Suprapubic skin (tissue), 4 donors: ENCODE results near the gene CHSY1. TPM values are rescaled to one million over a fixed set of nuclear protein-coding genes. Genes with fewer than 3 reads are reported as not detected.

Source experiments
- DNase-seq, 2 donors: peaks; one replicate each; pipeline ENCODE4 v3.0.0-alpha.2; 2019; ENCODE audit warnings: low spot score in 2 of 2
- H3K27ac ChIP-seq: fragments of 200-600 bp; sonication (generic); one replicate; pipeline ENCODE4 v1.5.1; 2019
- H3K27me3 ChIP-seq: fragments of 200-600 bp; sonication (generic); one replicate; pipeline ENCODE4 v1.5.1; 2019
- H3K36me3 ChIP-seq: fragments of 200-600 bp; sonication (generic); one replicate; pipeline ENCODE4 v1.5.1; 2019
- H3K4me1 ChIP-seq: fragments of 200-600 bp; sonication (generic); one replicate; pipeline ENCODE4 v1.5.1; 2019
- H3K4me3 ChIP-seq: fragments of 200-600 bp; sonication (generic); one replicate; pipeline ENCODE4 v1.5.1; 2019; ENCODE audit warnings: mild to moderate bottlenecking
- H3K9me3 ChIP-seq: fragments of 200-600 bp; sonication (generic); one replicate; pipeline ENCODE4 v1.5.1; 2019
- EP300 ChIP-seq: sonication (generic); formaldehyde crosslinking; IDR thresholded peaks from one replicate; pipeline ENCODE4 v1.6.1; 2017; ENCODE audit warnings: antibody characterized with exemption
- POLR2A ChIP-seq, 2 donors: fragments of 450-650 bp; IDR thresholded peaks; one replicate each; pipeline ENCODE4 v1.6.1; 2017; ENCODE audit warnings: antibody characterized with exemption in 2 of 2, mild to moderate bottlenecking in 2 of 2, moderate library complexity in 2 of 2
- POLR2AphosphoS5 ChIP-seq, 3 donors: sonication (generic); formaldehyde crosslinking; IDR thresholded peaks; one replicate each; pipeline ENCODE4 v1.6.1; 2017; ENCODE audit warnings: antibody characterized with exemption in 3 of 3
- WGBS: methylation state at CpG from one replicate; pipeline ENCODE4 v1.1.5; 2018; 5-methylcytosine and 5-hydroxymethylcytosine counted together
- total RNA-seq, 4 donors: library from RNA; depleted of rRNA; stranded (reverse); fragments of >200 nt; gene quantifications; one replicate each; pipeline ENCODE4 v1.1.0, GENCODE V29; 2016
- TF ChIP-seq, protein P1 (sequence below), 2 donors: fragments of 200-600 bp in 1 of 2; fragments of 450-650 bp in 1 of 2; sonication (generic) in 1 of 2; IDR thresholded peaks; one replicate each; pipeline ENCODE4 v1.5.1; 2016 to 2019; ENCODE audit warnings: antibody characterized with exemption in 2 of 2, mild to moderate bottlenecking in 1 of 2, moderate library complexity in 1 of 2

The CHSY1 gene
- total RNA-seq, 4 donors from 2014 or later = 29.7 to 39.6 (median 30.5) TPM

DNA sequence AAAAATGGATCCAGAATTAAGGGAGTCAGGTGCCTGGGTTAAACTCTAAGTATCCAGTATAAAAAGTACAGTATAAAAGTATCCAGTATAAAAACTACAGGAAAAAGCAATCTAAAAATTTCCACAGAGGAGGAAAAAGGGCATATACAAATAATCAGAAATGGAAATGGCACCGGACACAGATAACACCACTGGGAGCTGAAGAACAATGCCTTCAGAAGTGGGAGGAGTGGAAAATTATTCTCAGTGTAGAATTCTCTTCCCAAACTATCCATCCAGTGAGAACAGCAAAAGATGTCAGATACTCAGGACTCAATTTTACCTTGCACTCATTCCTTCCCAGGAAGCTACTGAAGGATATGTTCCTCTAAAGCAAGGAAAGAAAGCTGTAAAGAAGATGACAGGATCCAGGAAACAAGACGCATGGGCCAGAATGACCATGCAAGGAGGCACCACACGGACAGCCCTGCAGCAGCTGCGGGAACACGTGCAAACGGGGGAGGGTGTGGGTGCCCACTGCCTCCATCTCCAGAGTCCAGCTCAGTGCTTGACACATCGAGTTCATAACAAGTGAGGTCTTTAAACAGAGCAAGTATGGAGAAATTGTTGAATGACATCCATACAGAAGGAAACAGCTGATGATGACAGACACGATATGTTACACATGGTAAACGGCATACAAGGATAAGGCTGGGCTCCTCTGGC is 68.5 kb downstream of the CHSY1 start:
- WGBS = 67% methylated on average over 9 of the region's 9 CpGs
- no peak overlapping the region for H3K27ac ChIP-seq
- TF ChIP-seq POLR2A (IDR thresholded peaks at IDR 0.05) (no peak), EP300 (no peak), POLR2AphosphoS5 (IDR thresholded peaks at IDR 0.05) (no peak)
- TF ChIP-seq, protein P1, sequence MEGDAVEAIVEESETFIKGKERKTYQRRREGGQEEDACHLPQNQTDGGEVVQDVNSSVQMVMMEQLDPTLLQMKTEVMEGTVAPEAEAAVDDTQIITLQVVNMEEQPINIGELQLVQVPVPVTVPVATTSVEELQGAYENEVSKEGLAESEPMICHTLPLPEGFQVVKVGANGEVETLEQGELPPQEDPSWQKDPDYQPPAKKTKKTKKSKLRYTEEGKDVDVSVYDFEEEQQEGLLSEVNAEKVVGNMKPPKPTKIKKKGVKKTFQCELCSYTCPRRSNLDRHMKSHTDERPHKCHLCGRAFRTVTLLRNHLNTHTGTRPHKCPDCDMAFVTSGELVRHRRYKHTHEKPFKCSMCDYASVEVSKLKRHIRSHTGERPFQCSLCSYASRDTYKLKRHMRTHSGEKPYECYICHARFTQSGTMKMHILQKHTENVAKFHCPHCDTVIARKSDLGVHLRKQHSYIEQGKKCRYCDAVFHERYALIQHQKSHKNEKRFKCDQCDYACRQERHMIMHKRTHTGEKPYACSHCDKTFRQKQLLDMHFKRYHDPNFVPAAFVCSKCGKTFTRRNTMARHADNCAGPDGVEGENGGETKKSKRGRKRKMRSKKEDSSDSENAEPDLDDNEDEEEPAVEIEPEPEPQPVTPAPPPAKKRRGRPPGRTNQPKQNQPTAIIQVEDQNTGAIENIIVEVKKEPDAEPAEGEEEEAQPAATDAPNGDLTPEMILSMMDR (IDR thresholded peaks at IDR 0.05) = no peak
- peak in 1 of 2 donors; percentile 45 for DNase-seq
- H3K27me3 ChIP-seq = no peaks in the 10 kb centered on the region
- H3K9me3 ChIP-seq = no peaks in the 10 kb centered on the region
- H3K36me3 ChIP-seq = peaks cover 2% of the 10 kb centered on the region
- peaks cover 71% of the 10 kb centered on the region for H3K4me1 ChIP-seq
- no peak overlapping the region for H3K4me3 ChIP-seq

DNA sequence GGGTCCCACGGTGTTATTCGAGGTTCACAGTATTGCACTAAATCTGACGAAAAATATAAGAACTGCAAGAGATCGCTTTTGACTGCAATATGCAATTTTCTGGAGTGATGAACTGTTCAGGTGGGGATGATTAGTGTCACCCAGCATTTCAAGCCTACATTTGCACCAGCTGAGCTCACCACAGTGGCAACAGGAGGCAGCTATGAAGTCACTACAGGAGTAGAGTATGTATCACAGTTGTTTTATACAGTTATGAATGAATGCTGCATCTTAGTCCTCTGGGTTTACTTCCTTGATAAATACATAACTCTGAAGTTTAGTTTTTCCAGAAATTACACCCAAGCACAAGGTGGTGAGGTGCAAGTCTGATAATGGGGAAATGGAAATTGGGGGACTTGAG is 69.6 kb downstream of the CHSY1 start:
- no peak for DNase-seq
- Histone ChIP-seq H3K4me3 (no peak overlapping the region), H3K4me1 (peaks cover 73% of the 10 kb centered on the region), H3K27ac (no peak overlapping the region), H3K9me3 (no peaks in the 10 kb centered on the region), H3K36me3 (peaks cover 8% of the 10 kb centered on the region), H3K27me3 (no peaks in the 10 kb centered on the region)
- TF ChIP-seq POLR2A (IDR thresholded peaks at IDR 0.05) (no peak), EP300 (no peak), POLR2AphosphoS5 (IDR thresholded peaks at IDR 0.05) (no peak)
- TF ChIP-seq, protein P1 (IDR thresholded peaks at IDR 0.05) = no peak
- WGBS = 94% methylated on average over 4 of the region's 4 CpGs

DNA sequence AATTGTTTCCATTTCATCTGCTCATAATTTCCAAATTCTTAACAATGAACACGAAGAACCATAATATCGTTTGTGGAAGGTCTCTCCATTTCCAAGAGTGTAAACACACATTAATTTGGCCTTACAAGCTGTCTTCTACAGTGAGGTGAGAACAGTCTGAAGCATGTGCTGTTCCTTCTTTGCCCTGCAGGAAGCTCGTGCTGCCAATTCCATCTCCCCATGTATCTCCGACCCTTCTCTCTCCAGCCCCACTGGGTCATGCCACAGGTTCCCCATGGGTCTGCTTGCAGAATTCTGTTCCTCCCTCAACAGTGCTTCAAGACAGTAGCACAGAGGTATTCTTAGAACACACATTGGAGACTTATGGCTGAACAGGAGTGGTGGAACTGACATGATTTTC is 70.5 kb downstream of the CHSY1 start:
- Histone ChIP-seq H3K4me1 (peaks cover 73% of the 10 kb centered on the region), H3K27me3 (no peaks in the 10 kb centered on the region), H3K9me3 (no peaks in the 10 kb centered on the region), H3K36me3 (peaks cover 8% of the 10 kb centered on the region), H3K4me3 (no peak overlapping the region), H3K27ac (no peak overlapping the region)
- TF ChIP-seq EP300 = no peak
- TF ChIP-seq, protein P1 (IDR thresholded peaks at IDR 0.05) = no peak
- TF ChIP-seq POLR2AphosphoS5 (IDR thresholded peaks at IDR 0.05) = no peak
- no peak for TF ChIP-seq POLR2A (IDR thresholded peaks at IDR 0.05)
- 91% methylated on average over 4 of the region's 4 CpGs for WGBS
- no peak for DNase-seq

DNA sequence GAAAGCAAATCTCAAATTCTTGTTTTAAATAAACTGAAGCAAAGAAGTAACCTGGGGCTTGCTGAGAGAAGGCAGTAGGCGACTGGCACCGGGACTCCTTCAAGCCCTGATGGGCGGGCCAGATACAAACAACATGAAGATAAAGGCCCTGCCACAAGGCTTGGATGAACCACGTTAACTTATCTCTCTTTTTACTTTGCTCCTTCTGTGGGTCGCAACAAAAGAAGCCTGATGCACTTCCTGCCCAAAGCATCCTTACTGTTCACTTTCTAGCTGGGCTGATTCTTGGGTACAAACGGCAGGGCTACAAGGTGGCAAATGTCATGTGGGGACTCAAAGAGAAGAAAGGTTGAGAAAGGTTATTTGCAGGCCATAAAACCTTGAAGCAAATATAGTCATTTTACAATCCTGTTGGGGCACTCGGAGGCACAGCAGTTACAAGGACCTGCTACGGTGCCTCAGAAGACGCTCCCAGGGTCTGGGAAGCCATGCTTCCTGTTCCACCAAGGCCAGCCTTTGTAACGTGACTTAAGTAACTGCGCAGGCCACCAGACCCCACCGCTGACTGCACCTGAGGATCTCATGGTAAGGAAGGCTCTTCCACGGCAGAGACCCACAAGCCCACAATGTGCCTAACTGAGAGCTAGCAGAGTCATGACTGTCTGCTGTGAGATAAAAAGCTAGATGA is 71.1 kb downstream of the CHSY1 start:
- WGBS = 86% methylated on average over 13 of the region's 13 CpGs
- peaks cover 8% of the 10 kb centered on the region for H3K36me3 ChIP-seq
- TF ChIP-seq POLR2A (IDR thresholded peaks at IDR 0.05) = no peak
- TF ChIP-seq, protein P1 (IDR thresholded peaks at IDR 0.05) = no peak
- TF ChIP-seq EP300 = no peak
- no peak for TF ChIP-seq POLR2AphosphoS5 (IDR thresholded peaks at IDR 0.05)
- DNase-seq = peak in 1 of 2 donors; percentile 57
- H3K9me3 ChIP-seq = no peaks in the 10 kb centered on the region
- H3K4me1 ChIP-seq = peaks cover 71% of the 10 kb centered on the region
- no peak overlapping the region for H3K27ac ChIP-seq
- H3K27me3 ChIP-seq = no peaks in the 10 kb centered on the region
- H3K4me3 ChIP-seq = no peak overlapping the region
